NOMO-1 treated with DMSO at 0.1 percent for 48 hours (cell line): ENCODE data around the gene FRMD5.
A peak's percentile ranks its signal among the peaks of the same experiment; 100 is the strongest.
"Not testable (repeated sequence)": the region's sequence is repeated elsewhere in the genome, so short reads cannot be mapped to it uniquely, and the experiment has no call there.

Experiments used
- DNase-seq: peaks from one replicate; lab custom pipeline; 2025; ENCODE audit not compliant: unreplicated experiment; lab: John Stamatoyannopoulos, UW

The FRMD5 gene

DNA sequence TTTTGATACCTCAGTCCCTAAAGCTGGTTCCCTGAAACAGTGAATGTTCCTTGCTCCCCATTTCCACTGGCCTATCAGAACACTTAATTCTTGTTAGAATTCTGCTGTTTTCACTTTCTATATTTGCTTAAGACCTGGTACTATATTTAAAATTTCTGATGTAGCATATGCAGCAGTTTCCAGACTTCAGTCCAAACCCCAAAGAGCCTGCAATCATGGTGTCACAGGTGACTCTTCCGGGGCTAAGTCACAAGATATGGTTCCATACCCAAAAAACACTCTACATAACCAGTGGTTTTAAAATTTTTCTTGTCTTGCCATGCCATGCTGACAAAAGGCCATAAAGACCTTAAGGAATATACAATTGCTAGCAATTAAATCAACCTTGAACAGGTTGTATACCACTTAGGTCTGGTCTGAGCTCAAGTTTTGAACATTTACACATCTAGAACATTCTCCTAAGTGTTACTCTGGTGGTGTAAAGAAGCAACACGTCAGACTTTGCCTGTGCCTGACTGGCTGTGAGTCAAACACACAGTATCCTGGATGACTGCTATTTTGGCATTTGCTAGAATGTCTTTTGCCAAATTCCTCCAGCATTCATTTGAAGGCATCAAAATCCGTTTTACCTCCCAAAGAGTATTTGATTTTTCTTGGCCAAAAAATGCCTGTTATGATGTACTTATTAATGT, 160.0 kb downstream of the FRMD5 start:
- no peak for DNase-seq

DNA sequence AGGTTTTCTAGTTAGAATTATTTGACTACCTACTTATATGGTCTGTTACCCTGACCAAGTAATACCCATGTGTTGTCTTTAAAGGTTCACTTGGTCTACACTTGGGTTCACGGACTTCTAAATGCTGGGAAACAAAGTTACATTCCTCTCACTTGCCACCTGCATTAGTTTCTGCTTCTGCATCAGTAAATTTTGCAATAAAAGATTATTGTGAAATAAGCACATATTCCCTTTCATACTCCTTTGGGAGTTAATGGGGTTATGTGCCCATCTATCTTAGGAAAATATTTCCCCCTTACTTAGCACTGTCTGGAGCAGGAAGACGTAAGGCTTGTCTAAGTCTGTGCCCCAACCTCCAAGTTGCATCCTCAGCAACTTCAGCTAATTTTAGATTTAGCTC, 160.7 kb downstream of the FRMD5 start:
- DNase-seq = no peak

DNA sequence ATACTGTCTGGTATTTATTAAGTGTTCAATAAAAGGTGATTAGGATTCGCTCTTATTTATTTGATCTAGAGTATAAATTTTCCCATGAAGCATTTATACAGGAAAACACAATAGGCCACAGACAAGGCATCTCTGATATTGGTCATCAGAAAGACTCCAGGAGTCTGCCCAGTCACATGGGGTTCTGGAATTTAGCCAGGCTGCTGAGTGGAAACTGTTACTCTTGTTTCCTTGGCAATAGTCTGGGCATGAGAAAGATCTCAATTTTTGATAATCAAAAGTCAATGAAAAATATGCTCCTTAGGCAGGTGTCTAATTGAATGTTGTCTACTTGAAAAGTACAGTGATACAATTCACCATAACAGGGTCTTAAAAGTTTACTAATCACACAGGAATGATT, 161.2 kb downstream of the FRMD5 start:
- no peak for DNase-seq

DNA sequence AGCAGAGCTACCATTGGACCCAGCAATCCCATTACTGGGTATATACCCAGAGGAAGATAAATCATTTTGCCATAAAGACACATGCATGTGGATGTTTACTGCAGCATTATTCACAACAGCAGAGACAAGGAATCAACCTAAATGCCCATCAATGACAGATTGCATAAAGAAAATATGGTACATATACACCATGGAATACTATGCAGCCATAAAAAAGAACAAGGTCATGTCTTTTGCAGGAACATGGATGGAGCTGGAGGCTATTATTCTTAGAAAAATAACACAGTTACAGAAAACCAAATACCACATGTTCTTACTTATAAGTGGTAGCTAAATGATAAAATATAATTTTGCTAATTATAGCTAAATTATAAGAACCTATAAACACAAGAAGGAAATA, 162.3 kb downstream of the FRMD5 start:
- not testable (repeated sequence) for DNase-seq

DNA sequence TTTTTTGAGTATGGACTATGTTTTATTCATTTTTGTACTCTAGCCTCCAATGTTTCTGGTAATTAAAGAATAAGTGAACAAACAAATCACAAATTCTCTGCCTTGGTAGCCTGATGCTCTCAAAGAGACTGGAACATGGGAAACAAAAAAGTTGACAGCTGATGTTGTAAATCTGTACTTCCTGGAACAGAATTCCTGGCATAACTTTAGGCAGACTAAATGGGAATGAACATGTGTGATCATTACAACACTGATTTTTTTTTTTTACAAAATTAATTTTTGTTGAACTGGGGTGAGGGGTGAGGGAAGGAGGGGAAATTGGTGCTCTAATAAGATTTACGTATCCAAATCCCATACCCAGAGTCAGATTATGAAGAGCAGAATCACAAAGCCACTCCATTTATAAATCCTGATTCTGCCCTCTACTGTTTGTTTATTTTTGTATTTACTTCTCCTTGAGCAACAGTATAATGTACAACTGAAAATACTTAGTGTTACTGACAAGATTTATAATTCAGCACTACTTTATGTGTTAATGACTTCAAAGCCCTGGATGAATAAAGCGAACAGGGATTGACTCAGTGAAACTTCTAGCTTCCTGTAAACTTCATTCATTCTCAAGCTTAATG, 165.0 kb downstream of the FRMD5 start:
- no peak for DNase-seq

DNA sequence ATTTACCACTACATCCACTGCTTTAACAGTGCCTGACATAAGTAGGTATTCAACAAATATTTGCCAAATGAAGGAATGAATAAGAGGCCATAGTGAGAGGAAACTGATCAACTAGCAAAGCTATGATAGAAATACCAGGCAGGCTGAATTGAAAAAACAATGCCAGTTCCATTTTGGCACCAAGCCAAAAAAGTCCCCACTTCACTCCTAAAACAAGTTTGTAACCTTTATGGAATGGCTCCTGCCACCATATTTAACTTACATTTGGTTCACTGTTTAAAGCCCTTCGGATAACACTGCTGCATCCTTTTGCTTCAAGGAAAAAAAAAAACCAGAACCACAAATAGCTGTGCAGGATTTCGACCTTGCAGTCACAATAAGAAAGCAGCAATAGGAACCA, 166.1 kb downstream of the FRMD5 start:
- no peak for DNase-seq

DNA sequence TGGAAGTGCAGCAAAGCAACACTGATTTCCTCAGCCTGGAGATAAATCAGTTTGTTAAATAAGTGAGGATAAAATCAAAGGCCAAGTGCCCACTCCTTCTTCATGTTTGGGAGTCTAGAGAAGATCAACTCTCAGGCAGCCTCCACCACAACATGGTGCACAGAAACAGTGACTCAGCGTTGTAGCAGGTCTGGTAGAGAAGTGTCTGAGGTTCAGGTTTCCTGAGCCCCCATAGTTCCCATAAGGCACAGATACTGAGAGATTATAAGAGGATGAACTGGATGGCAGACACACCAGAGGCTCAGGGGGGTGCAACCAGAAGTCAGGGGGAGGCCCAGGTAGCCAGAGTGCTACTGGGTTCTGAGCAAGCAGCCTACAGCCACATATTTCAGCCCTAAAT, 166.7 kb downstream of the FRMD5 start:
- DNase-seq = no peak

DNA sequence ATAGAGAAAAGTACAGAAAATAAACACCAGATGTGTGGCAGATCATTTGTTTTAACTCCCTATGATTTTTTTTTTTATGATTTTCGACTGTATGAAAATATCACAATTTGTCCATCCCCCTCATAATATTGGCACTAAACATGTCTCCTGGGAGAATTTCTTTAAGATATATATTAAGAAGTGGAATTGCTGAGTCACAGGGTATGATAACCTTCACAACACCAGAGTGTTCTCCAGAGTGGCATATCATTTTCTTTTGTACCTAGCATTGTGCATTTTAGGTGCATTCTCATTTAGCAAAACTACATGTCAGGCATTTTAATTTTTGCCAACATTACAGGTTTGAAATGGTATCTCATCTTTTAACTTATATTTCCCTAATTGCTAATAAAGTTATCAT, 170.9 kb downstream of the FRMD5 start:
- DNase-seq = no peak

DNA sequence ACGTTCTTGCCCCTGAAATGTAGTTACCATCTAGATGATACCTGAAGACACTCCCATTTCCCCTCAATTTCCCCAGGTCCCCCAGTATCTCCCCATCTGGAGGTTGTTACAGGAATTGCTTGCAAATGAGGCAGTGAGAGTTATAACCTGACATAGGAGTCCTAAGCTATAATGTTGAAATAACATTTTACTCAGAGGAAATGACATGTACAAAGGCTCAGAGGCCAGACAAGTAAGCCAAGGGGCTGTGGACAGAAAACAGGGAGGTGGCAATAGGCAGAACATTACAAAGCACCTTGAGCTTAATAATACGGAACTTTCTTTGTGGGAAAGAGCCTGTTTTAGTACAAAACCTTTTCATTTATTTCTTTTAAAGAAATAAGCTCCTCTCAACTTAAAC, 171.9 kb downstream of the FRMD5 start:
- no peak for DNase-seq

DNA sequence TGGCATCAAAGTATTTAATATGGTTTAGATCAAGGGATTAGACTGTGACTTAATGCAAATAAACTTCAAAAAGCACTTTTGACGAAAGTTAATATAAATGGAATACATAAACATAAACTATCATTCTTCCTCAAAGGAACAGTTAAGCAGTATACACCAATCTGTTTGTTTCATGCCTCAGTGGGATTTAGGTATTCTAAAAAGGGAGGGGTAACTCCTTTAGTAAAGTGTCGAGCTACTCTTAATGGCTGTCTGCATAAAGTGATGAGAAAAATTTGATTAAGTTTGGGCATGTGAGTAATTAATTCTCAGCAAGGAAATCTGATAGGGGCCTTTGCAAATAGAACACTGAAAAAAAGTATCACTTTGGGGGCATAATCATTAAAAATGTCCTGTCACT, 176.9 kb downstream of the FRMD5 start:
- DNase-seq = no peak

DNA sequence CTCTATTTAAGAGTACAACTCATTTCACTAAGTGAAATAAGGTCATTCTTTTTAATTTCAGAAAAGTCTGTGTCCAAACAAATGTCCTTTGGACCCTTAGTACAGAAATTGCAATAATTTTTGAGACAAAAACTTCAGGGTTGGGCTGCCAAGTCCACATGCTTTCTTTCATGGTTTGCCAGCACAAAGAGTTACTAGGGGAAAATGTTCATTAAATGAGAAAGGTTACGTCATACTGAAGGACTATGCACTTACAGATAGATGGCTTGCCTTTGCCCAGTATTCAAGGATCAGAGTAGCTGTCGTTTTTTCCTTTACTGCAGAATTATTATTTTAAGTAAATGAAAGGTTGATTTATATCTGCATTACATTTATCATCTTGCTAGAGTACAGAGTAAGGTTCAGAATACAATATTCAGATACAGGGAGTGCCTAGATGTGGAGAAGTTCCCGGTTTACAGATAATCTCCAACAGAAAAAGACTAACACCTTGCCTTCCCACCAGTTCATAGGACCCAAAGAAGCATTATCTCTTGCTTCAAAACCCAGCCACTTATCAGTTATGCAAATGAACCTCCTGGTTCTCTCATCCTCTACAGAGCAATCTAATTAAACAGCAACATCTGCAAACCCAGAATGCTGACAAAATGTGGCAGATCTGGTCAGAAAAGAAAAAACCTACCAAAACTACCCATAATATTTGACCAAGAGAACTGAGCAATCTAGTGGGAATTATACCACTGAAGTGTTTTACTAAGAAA, 179.3 kb downstream of the FRMD5 start:
- DNase-seq = no peak

DNA sequence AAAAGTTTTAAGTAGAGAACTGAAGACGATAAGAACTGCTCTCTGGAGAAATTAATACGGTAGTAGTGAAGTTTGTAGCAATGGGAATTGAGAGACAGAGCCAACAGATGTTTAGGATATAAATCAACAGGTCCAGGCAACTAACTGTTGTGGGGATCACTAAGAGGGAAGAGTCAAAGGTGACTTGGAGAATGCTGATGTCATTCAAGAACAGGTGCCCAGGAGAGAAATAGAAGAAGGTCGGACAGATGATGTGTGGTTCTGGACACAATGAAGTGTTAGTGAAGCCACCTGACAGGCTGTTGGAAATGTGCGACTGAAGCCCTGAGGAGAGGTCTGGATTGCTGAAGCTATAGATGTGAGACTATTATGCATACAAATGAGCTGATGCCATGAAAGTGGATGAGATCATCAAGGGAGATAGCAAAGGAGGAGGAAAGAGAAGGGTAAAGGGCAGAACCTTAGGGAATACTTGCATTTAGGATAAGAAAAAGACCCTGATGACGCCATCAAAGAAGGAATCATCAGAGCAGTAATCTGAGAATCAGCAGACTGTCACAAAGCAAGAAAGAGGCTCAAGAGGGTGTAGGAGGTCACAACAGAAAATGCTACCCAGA, 183.7 kb downstream of the FRMD5 start:
- DNase-seq = no peak

DNA sequence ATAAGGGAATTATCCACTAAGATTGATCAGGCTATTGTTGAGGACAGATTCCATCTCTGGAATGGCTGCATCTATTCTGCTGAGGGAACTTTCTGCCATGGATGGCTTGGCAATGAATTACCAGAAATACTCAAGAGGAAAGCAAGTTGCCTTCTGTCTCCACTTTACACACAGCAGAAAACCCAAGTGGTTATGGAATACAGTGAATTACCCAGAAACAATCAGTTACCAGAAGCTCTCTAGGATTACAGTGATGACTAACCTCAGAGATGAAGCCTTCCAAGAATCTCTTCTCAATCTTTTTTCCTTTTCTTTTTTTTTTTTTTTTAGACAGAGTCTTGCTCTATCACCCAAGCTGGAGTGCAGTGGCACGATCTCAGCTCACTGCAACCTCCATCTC, 185.0 kb downstream of the FRMD5 start:
- no peak for DNase-seq

DNA sequence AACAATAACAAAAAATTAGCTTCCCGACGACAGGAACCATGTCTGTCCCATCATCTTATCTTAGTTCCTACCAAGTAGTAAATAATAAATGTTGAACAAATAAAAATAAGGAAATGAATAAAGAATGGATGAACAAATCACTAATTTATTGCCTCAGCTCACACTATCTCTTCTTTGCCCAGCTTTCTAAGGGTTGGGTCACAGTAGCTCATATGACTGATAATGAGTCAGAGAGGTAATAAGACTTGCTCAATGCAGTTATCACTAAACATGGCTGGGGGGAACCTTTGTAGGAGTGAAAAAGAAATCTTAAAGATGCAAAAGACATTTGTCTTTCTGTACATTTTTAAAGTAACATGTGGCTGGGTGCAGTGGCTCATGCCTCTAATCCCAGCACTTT, 186.0 kb downstream of the FRMD5 start:
- DNase-seq = peak; percentile 2

DNA sequence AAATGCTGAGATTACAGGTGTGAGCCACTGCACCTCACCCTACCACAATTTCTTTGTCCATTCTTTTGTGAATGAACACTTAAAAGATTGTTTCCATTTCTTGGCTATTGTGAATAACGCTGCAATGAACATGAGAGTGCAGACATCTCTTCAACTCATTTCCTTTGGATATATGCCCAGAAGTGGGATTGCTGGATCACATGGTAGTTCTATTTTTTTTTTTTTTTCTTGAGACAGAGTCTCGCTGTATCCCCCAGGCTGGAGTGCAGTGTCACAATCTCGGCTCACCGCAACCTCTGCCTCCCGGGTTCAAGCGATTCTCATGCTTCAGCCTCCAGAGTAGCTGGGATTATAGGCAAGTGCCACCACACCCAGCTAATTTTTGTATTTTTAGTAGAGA, 194.8 kb downstream of the FRMD5 start:
- DNase-seq = not testable (repeated sequence)

DNA sequence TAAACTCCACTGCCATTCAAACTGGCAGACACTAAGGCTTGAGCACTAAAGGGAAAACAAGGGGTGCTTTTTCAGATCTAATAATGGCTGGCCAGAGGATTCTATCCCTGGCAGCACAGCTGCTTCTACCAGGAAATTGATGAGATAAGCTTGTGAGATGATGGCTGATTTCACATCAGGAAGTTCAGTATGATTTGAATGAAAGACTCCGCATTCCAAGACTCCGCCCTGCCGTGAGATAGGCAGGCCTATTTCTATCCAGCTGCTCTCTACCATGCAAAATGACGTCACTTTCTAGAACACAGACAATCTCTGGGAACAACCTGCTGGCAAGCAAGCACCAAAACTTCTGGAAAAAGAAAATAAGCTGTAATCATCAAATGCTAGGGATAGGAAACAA, 196.5 kb downstream of the FRMD5 start:
- DNase-seq = no peak

DNA sequence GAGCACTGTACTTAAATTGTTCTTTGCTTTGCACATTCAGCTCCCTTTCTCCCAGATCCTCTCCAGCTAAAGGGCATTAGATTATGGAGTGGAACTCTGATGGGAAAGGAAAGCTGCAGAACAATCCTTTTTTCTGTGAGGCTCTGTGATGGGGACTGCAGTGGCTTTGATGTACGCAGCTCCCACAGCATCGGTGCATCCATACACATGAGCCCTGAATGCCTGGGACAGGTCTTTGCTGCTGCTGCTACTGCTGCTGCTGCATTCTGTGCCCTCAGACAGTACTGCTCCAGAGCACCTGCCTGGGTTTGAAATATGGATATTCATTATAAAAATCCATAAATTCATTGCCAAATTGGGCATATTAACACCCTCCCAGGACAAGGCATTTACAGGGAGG, 203.9 kb downstream of the FRMD5 start:
- DNase-seq = no peak

DNA sequence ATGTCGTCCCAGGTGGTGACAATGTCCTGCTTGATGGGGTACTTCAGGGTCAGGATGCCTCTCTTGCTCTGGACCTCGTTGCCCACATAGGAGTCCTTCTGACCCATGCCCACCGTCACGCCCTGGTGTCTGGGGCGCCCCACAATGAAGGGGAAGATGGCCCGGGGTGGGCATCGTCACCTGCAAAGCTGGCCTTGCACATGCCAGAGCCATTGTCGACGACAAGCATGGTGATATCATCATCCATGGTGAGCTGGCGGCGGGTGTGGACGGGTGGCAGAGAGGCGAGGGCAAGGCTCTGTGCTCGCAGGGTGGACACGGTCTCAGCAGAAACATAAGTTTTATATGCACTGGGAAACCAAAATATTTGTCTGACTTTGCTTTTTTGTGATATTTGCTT, 205.1 kb downstream of the FRMD5 start:
- DNase-seq = no peak

DNA sequence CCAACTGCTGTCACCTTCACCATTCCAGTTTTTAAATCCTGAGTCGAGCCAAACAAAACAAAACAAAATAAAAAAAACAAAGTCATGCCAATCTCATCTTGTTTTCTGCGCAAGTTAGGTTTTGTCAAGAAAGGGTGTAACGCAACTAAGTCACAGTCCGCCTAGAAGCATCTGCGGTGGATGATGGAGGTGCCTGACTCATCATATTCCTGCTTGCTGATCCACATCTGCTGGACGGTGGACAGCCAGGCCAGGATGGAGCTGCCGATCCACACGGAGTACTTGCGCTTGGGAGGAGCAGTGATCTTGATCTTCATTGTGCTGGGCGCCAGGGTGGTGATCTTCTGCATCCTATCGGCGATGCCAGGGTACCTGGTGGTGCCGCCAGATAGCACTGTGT, 206.2 kb downstream of the FRMD5 start:
- DNase-seq = no peak

DNA sequence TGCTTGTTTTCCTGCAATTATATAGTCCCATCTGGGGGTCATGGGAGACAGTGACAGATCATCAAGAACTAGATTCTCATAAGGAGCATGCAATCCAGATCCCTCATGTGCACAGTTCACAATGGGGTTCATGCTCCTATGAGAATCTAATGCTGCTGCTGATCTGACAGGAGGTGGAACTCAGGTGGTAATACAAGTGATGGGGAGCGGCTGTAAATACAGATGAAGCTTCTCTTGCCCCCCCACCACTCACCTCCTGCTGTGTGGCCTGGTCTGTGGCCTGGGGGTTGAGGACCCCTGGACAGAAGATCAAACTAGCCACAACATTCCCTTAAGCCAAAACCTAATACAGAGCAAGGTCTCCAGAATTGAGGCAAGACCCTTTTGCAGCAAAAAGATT, 207.1 kb downstream of the FRMD5 start:
- DNase-seq = no peak

DNA sequence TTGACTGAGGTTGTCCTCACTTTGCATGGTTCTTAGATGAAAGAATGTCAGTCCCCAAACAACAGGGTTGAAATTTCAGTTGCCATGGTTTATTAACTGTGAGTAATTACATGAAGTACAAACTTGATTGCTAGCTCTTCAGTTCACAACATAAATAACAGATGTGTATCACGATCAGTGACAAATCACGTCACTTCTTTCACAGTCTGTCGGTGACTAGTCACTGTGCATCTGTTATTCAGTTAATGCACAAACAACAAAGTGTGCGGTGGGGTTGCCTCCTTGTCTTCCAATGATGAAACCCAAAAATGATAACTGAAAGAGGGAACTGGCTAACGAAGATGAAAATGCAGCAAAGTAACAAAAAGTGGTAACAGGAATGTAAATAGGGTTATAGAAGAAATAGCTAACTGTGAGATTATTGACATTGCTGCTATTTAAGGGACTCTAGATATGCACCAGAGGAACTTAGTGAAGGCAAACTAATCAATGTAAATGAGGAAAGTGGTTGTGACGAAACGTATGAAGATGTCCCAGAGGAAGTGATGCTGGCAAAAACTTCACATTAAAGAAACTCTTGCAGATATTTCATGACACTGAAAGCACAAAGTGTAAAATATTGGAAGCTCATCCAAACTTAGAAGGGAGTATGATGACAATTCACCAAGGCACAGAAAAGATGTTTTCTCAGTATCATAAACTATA, 208.9 kb downstream of the FRMD5 start:
- DNase-seq = no peak
